Suprapubic skin (tissue), 4 donors: ENCODE measurements around the gene KDM5B. TPM values are rescaled to one million over a fixed set of nuclear protein-coding genes. Genes with fewer than 3 reads are reported as not detected.

Experiments
- DNase-seq, 2 donors: peaks; one replicate each; pipeline ENCODE4 v3.0.0-alpha.2; 2019; ENCODE audit warnings: low spot score in 2 of 2
- H3K27ac ChIP-seq: fragments of 200-600 bp; sonication (generic); one replicate; pipeline ENCODE4 v1.5.1; 2019
- H3K27me3 ChIP-seq: fragments of 200-600 bp; sonication (generic); one replicate; pipeline ENCODE4 v1.5.1; 2019
- H3K36me3 ChIP-seq: fragments of 200-600 bp; sonication (generic); one replicate; pipeline ENCODE4 v1.5.1; 2019
- H3K4me1 ChIP-seq: fragments of 200-600 bp; sonication (generic); one replicate; pipeline ENCODE4 v1.5.1; 2019
- H3K4me3 ChIP-seq: fragments of 200-600 bp; sonication (generic); one replicate; pipeline ENCODE4 v1.5.1; 2019; ENCODE audit warnings: mild to moderate bottlenecking
- H3K9me3 ChIP-seq: fragments of 200-600 bp; sonication (generic); one replicate; pipeline ENCODE4 v1.5.1; 2019
- CTCF ChIP-seq, 2 donors: fragments of 200-600 bp in 1 of 2; fragments of 450-650 bp in 1 of 2; sonication (generic) in 1 of 2; IDR thresholded peaks; one replicate each; pipeline ENCODE4 v1.5.1; 2016 to 2019; ENCODE audit warnings: antibody characterized with exemption in 2 of 2, mild to moderate bottlenecking in 1 of 2, moderate library complexity in 1 of 2
- EP300 ChIP-seq: sonication (generic); formaldehyde crosslinking; IDR thresholded peaks from one replicate; pipeline ENCODE4 v1.6.1; 2017; ENCODE audit warnings: antibody characterized with exemption
- POLR2A ChIP-seq, 2 donors: fragments of 450-650 bp; IDR thresholded peaks; one replicate each; pipeline ENCODE4 v1.6.1; 2017; ENCODE audit warnings: antibody characterized with exemption in 2 of 2, mild to moderate bottlenecking in 2 of 2, moderate library complexity in 2 of 2
- POLR2AphosphoS5 ChIP-seq, 3 donors: sonication (generic); formaldehyde crosslinking; IDR thresholded peaks; one replicate each; pipeline ENCODE4 v1.6.1; 2017; ENCODE audit warnings: antibody characterized with exemption in 3 of 3
- WGBS: methylation state at CpG from one replicate; pipeline ENCODE4 v1.1.5; 2018; 5-methylcytosine and 5-hydroxymethylcytosine counted together
- total RNA-seq, 4 donors: library from RNA; depleted of rRNA; stranded (reverse); fragments of >200 nt; gene quantifications; one replicate each; pipeline ENCODE4 v1.1.0, GENCODE V29; 2016

The KDM5B gene
- total RNA-seq, 4 donors from 2014 or later = 76.1 to 165 (median 89.4) TPM

DNA sequence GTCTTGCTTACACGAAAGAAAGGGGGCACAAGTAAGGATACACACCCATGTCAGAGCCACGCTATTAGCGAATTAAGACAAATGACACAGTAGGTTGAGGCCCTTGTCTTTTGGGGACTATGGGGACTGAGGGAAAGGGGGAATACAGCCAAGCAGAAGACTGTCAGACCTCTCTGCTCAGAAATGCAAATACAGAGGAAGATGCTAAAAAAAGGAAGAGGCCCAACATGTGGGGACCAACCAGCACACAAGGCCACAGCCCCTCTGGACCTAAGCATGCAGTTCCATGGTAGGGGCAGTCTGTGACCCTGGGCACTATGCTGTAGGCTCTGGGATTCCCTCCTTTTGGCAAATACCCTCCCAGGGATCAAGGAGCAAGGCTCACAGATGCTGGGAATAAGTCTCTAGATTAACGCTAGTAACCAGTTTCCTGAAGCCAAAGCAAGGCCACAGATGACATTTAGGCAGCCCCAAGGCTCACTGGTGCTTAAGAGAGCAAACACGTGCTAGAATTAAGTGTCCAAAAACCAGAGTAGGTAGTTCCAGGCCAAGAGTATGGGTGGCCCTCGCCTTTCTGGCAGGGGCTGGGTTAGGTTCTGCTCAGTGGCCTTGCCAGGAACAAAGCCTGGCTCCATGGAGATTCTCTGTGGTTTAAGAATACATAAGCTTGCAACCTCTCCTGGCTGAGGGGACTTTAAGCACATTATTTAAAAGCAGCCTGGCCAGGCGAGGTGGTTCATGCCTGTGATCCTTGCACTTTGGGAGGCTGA, 42.6 kb upstream of the KDM5B start:
- WGBS = 75% methylated on average over 7 of the region's 7 CpGs
- Histone ChIP-seq H3K36me3 (no peaks in the 10 kb centered on the region), H3K4me3 (no peak overlapping the region), H3K4me1 (peaks cover 8% of the 10 kb centered on the region), H3K27me3 (no peaks in the 10 kb centered on the region), H3K9me3 (no peaks in the 10 kb centered on the region), H3K27ac (no peak overlapping the region)
- DNase-seq = no peak
- TF ChIP-seq CTCF (IDR thresholded peaks at IDR 0.05) = no peak
- no peak for TF ChIP-seq POLR2A (IDR thresholded peaks at IDR 0.05)
- no peak for TF ChIP-seq EP300
- no peak for TF ChIP-seq POLR2AphosphoS5 (IDR thresholded peaks at IDR 0.05)

GRCh38 chr1:202848191-202848542, 39.9 kb upstream of the KDM5B start:
- H3K36me3 ChIP-seq = no peaks in the 10 kb centered on the region
- H3K4me1 ChIP-seq = peaks cover 17% of the 10 kb centered on the region
- 54% methylated on average over 2 of the region's 2 CpGs for WGBS
- no peaks in the 10 kb centered on the region for H3K27me3 ChIP-seq
- H3K9me3 ChIP-seq = no peaks in the 10 kb centered on the region
- H3K4me3 ChIP-seq = no peak overlapping the region
- no peak for DNase-seq
- H3K27ac ChIP-seq = no peak overlapping the region
- TF ChIP-seq POLR2AphosphoS5 (IDR thresholded peaks at IDR 0.05) (no peak), EP300 (no peak), CTCF (IDR thresholded peaks at IDR 0.05) (no peak), POLR2A (IDR thresholded peaks at IDR 0.05) (no peak)

GRCh38 chr1:202844935-202845334, 36.7 kb upstream of the KDM5B start:
- TF ChIP-seq CTCF (IDR thresholded peaks at IDR 0.05) = no peak
- TF ChIP-seq POLR2A (IDR thresholded peaks at IDR 0.05) = no peak
- no peak for TF ChIP-seq EP300
- TF ChIP-seq POLR2AphosphoS5 (IDR thresholded peaks at IDR 0.05) = no peak
- 66% methylated on average over 6 of the region's 6 CpGs for WGBS
- no peak for DNase-seq

GRCh38 chr1:202844259-202844658, 36.0 kb upstream of the KDM5B start:
- Histone ChIP-seq H3K36me3 (no peaks in the 10 kb centered on the region), H3K9me3 (no peaks in the 10 kb centered on the region), H3K27ac (no peak overlapping the region), H3K4me1 (peaks cover 9% of the 10 kb centered on the region), H3K4me3 (no peak overlapping the region), H3K27me3 (no peaks in the 10 kb centered on the region)
- 67% methylated on average over 5 of the region's 5 CpGs for WGBS
- TF ChIP-seq EP300 (no peak), POLR2A (IDR thresholded peaks at IDR 0.05) (no peak), CTCF (IDR thresholded peaks at IDR 0.05) (no peak), POLR2AphosphoS5 (IDR thresholded peaks at IDR 0.05) (no peak)
- DNase-seq = no peak

More at GRCh38 chr1:202844935-202845334, 36.7 kb upstream of the KDM5B start:
- Histone ChIP-seq H3K27me3 (no peaks in the 10 kb centered on the region), H3K9me3 (no peaks in the 10 kb centered on the region), H3K36me3 (no peaks in the 10 kb centered on the region), H3K4me3 (no peak overlapping the region), H3K4me1 (peaks cover 9% of the 10 kb centered on the region), H3K27ac (no peak overlapping the region)

DNA sequence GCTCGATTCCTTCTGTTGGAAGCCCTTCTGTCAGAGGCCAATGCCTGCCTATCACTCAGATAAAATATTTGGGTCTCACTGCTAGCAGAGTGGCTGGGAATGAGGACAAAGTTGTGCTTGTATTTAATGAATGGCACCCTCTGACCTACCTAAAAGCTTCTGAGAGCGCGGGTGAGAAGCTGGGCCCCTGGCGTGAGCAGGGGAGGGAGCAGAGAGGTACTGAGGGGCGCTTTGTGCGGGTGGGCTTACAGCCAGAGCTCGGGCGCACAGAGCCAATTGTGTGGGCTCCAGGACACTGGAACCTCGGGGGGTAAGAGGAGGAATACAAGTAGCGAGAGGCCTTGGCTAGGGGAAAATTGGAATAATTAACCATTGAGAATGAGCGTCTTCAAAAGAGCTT, 34.9 kb upstream of the KDM5B start:
- H3K4me3 ChIP-seq = no peak overlapping the region
- peaks cover 9% of the 10 kb centered on the region for H3K4me1 ChIP-seq
- no peak for DNase-seq
- no peaks in the 10 kb centered on the region for H3K27me3 ChIP-seq
- H3K36me3 ChIP-seq = no peaks in the 10 kb centered on the region
- 81% methylated on average over 11 of the region's 11 CpGs for WGBS
- H3K27ac ChIP-seq = no peak overlapping the region
- H3K9me3 ChIP-seq = no peaks in the 10 kb centered on the region
- TF ChIP-seq CTCF (IDR thresholded peaks at IDR 0.05) (no peak), EP300 (no peak), POLR2A (IDR thresholded peaks at IDR 0.05) (no peak), POLR2AphosphoS5 (IDR thresholded peaks at IDR 0.05) (no peak)
